ENCODE results near the gene RBM26. TPM values are rescaled to one million over a fixed set of nuclear protein-coding genes. Genes with fewer than 3 reads are reported as not detected.
A peak's percentile ranks its signal among the peaks of the same experiment; 100 is the strongest.

RBM26 gene
- total RNA-seq, 2 experiments from 2014 or later = 61.3 to 79.6 TPM

DNA sequence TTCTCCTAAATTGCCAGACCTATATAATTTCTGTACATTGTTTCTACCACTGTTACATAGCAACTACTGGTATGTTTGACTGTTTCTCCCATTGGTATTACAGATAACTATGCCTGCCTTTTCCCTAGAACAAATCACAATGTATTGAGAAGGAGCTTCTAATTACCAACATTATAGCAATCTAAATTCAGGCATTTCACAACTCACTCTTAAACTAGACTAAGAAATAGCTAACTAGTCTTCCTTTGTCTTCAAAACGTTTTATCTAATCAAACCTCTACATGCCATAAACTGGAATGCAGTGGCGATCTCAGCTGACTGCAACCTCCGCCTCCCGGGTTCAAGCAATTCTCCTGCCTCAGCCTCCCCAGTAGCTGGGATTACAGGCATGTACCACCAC lies 18.2 kb downstream of the RBM26 start:
- Mint-ChIP-seq H3K27me3 (no peaks in the 10 kb centered on the region), H3K27ac (peak overlapping the region; percentile 30), H3K4me1 (peaks cover 75% of the 10 kb centered on the region), H3K36me3 (ENCODE audit: low read depth) (peaks cover 11% of the 10 kb centered on the region), H3K9me3 (ENCODE audit: low read depth) (no peaks in the 10 kb centered on the region), H3K4me3 (no peak overlapping the region)
- POLR2A ChIA-PET = no interaction called here
- ATAC-seq (no peak), DNase-seq (no peak)
- intact Hi-C loops (cut with DNase I, micrococcal nuclease) = loop anchor here in 1 of 2 experiments (2.0 kb wide), 1 partner anchor 63 kb away; no protein-coding TSS in a partner anchor
- CTCF ChIA-PET = interaction anchor here (0.7 to 1.5 kb wide), 3 partner anchors 10 to 335 kb away, joined by 3 to 4 read pairs (median 3); no protein-coding TSS in a partner anchor

DNA sequence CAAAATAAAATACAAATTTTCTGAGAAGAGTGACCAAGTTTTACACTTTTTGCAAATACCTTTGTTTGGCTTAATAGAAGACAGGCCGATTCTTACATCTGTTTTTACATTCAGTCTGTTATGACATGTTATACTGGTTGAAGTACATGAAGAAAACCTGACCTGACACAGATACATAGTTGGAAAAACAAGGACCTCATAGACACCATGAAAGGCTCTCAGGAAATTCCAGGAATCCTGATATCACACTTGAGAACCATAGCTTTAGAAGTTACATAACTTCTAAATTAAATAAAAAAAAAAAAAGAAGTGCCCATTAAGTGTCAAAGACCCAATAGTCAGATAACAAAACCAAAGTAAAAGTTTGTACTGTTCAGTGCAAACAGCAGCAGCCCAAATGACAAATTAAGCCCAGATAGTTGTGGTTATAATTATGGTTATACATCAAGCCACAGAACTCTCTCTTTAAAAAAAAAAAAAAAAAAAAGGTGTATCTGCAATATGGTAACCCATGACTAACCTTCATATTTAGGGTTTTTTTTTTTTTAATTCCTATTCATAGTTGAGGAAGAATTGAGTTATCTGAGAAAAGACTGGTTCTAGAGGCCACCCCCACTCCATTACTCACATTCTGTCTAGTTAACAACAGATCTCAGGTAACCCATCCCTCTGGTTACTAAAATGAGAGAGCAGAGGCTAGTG lies 19.8 kb downstream of the RBM26 start:
- DNase-seq (peak; percentile 44), ATAC-seq (peak; percentile 77)
- ChIA-PET CTCF (interaction anchor here (0.6 to 2.0 kb wide), 3 partner anchors 19 to 157 kb away, joined by 3 to 5 read pairs (median 3); partner anchors contain the start of gene RBM26), POLR2A (interaction anchor here (1.0 to 1.5 kb wide), 4 partner anchors 16 to 115 kb away, joined by 3 to 8 read pairs (median 6); partner anchors contain the start of gene NDFIP2)
- Mint-ChIP-seq H3K27me3 (no peaks in the 10 kb centered on the region), H3K9me3 (ENCODE audit: low read depth) (no peaks in the 10 kb centered on the region), H3K4me1 (peaks cover 79% of the 10 kb centered on the region), H3K4me3 (no peak overlapping the region), H3K27ac (peak overlapping the region; percentile 70), H3K36me3 (ENCODE audit: low read depth) (peaks cover 14% of the 10 kb centered on the region)
- intact Hi-C loops (cut with DNase I, micrococcal nuclease) = loop anchor here (1.0 to 2.0 kb wide), 5 partner anchors 19 to 192 kb away; partner anchors contain the start of gene NDFIP2 (in 1 of the 2)

DNA sequence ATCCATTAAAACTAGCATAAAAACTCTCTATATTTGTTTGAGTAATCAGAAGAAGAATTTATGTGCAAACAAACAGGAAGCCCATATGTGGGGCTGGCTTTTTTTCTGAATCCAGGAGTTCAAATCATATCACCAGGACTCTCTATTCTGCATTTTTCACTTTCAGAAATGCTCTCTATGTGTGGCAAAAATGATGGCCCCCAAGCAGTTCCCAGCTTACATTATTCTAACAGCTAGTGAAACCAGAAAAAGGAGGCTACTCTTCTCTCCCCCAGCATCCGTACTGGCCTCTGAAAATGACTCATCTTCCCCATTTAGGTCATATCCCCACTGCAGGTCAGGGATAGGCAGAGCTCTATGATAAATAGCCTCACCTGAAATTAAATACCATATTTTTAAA lies 20.4 kb downstream of the RBM26 start:
- H3K9me3 Mint-ChIP-seq (ENCODE audit: low read depth) = no peaks in the 10 kb centered on the region
- H3K4me3 Mint-ChIP-seq = peak overlapping the region; percentile 30

DNA sequence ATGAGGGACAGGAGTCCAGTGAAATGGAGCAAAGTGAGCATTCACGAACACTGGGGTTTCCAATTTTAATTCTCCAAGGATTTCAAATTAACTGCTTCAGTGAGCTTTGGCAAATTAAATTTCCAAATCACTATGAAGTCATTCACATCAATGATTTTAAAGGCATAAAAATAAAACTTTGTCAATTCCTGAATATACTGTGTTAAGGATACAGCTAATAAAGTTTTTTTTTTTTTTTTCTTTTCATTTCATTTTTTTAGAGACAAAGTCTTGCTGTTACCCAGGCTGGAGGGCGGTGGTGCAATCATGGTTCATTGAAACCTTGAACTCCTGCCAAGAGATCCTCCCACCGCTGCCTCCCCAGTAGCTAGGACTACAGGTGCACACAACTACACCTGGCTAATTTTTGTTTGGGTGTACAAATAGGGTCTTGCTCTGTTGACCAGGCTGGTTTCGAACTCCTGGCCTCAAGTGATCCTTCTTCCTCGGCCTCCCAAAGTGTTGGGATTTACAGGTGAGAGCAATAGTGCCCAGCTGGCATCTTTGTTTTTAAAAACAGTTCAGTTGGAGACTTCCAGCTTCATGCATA lies 21.9 kb downstream of the RBM26 start:
- ChIA-PET POLR2A (no interaction called here), CTCF (interaction anchor here (0.9 to 2.0 kb wide), 3 partner anchors 8 to 58 kb away, joined by 3 to 5 read pairs (median 4); partner anchors contain the start of gene RBM26)
- Mint-ChIP-seq H3K36me3 (ENCODE audit: low read depth) (peaks cover 19% of the 10 kb centered on the region), H3K4me1 (peaks cover 76% of the 10 kb centered on the region), H3K4me3 (no peak overlapping the region), H3K27me3 (no peaks in the 10 kb centered on the region), H3K27ac (no peak overlapping the region), H3K9me3 (ENCODE audit: low read depth) (no peaks in the 10 kb centered on the region)
- DNase-seq (no peak), ATAC-seq (no peak)
- intact Hi-C loops (cut with DNase I, micrococcal nuclease) = loop anchor here in 1 of 2 experiments (5.0 kb wide), 1 partner anchor 37 kb away; no protein-coding TSS in a partner anchor

More for the DNA sequence above, 20.4 kb downstream of the RBM26 start:
- Mint-ChIP-seq H3K4me1 (peaks cover 79% of the 10 kb centered on the region), H3K36me3 (ENCODE audit: low read depth) (peaks cover 14% of the 10 kb centered on the region), H3K27me3 (no peaks in the 10 kb centered on the region), H3K27ac (no peak overlapping the region)
- ChIA-PET CTCF (interaction anchor here (0.7 to 2.0 kb wide), 4 partner anchors 20 to 158 kb away, joined by 3 to 5 read pairs (median 3); partner anchors contain the start of gene RBM26), POLR2A (interaction anchor here (0.6 to 1.5 kb wide), 5 partner anchors 17 to 156 kb away, joined by 3 to 8 read pairs (median 5); partner anchors contain the start of gene NDFIP2)
- DNase-seq (peak; percentile 53), ATAC-seq (peak; percentile 72)
- intact Hi-C loops (cut with DNase I, micrococcal nuclease) = loop anchor here (1.0 to 2.0 kb wide), 6 partner anchors 8 to 191 kb away; partner anchors contain the start of gene NDFIP2 (in 1 of the 2)

DNA sequence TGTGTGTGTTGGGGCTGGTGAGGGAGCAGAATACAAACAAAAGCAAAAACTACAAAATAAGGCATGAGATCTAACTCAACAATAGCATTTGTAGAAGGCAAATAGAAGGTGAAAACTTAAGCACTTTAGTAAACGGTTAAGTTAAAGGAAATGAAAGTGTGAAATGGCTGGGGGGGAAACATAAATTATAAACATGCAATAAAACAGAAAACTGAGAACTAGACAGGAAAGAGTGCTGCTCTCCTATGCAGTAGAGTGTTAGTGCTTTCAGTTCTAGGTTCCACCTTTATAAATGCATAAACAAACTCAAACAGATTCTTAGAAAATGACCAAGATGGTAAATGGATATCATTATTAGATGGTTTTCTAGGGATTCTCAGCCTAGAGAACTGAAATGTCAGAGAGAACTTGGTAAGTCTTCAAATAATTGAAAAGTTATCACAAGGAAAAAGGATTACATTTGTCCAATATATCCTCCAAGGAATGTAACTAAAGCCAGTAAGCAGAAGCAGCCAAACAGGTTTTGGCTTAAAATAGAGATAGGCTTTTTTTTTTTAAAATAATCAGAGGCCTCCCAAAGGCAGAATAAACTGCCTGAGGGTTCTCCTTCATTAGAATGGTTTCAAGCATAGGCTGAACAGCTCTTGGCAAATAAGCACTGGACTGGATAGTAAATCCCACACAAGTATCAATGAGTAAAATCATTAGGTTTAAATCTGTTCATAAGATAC lies 23.3 kb downstream of the RBM26 start:
- H3K9me3 Mint-ChIP-seq (ENCODE audit: low read depth) = no peaks in the 10 kb centered on the region
- intact Hi-C loops (cut with DNase I, micrococcal nuclease) = loop anchor here in 1 of 2 experiments (5.0 kb wide), 1 partner anchor 35 kb away; no protein-coding TSS in a partner anchor
- DNase-seq (no peak), ATAC-seq (no peak)
- ChIA-PET CTCF (interaction anchor here (0.7 to 2.4 kb wide), 3 partner anchors 9 to 1663 kb away, joined by 3 to 11 read pairs (median 3); no protein-coding TSS in a partner anchor), POLR2A (no interaction called here)
- no peaks in the 10 kb centered on the region for H3K27me3 Mint-ChIP-seq
- peaks cover 67% of the 10 kb centered on the region for H3K4me1 Mint-ChIP-seq
- H3K27ac Mint-ChIP-seq = peak overlapping the region; percentile 58
- peaks cover 22% of the 10 kb centered on the region for H3K36me3 Mint-ChIP-seq (ENCODE audit: low read depth)
- peak overlapping the region; percentile 24 for H3K4me3 Mint-ChIP-seq

DNA sequence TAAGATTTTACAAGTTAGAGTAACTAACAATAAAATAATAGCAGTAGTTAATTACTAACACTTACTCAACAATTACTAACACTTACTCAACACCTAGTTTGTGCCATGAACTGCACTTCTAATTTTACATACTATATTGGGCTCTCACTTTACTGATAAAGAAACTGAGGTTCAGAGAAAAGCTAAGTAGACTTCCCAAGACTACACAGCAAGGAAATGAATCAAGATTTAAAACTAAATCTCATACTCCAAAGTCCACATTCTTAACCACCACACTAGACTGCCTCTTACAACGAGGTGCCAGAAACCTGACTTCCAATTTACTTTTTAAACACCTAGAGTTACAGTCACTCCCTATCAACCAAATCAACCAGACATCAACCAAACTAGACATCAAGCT lies 25.1 kb downstream of the RBM26 start:
- H3K27ac Mint-ChIP-seq = no peak overlapping the region
- ATAC-seq = no peak
- H3K4me1 Mint-ChIP-seq = peaks cover 53% of the 10 kb centered on the region
- no peak for DNase-seq
- no peaks in the 10 kb centered on the region for H3K27me3 Mint-ChIP-seq
- no peaks in the 10 kb centered on the region for H3K9me3 Mint-ChIP-seq (ENCODE audit: low read depth)
- H3K4me3 Mint-ChIP-seq = no peak overlapping the region
- POLR2A ChIA-PET = no interaction called here
- CTCF ChIA-PET = interaction anchor here (0.7 to 2.4 kb wide), 11 partner anchors 10 to 372 kb away, joined by 3 to 11 read pairs (median 4); no protein-coding TSS in a partner anchor
- H3K36me3 Mint-ChIP-seq (ENCODE audit: low read depth) = peaks cover 32% of the 10 kb centered on the region
- intact Hi-C loops (cut with DNase I, micrococcal nuclease) = loop anchor here (2.0 to 5.0 kb wide), 3 partner anchors 16 to 34 kb away; no protein-coding TSS in a partner anchor

DNA sequence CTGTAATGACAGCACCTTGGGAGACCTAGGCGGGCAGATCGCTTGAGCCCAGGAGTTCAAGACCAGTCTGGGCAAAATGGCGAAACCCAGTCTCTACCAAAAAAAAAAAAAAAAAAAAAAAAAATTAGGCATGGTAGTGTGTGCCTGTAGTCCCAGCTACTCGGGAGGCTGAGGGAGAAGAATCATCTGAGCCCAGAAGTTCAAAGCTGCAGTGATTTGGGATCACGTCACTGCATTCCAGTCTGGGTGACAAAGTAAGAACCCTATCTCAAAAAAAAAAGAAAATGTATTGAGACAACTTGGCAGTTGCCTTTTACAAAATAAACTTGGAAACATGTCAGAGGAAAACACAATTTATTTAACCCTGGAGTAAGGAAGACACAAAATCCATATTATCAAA lies 26.8 kb downstream of the RBM26 start:
- no peak for ATAC-seq
- H3K27me3 Mint-ChIP-seq = no peaks in the 10 kb centered on the region
- intact Hi-C loops (cut with DNase I, micrococcal nuclease) = no loop called here
- POLR2A ChIA-PET = interaction anchor here (0.6 kb wide), 1 partner anchor 558 kb away, joined by 3 read pairs; no protein-coding TSS in a partner anchor
- CTCF ChIA-PET = interaction anchor here (0.6 to 0.9 kb wide), 4 partner anchors 12 to 1236 kb away, joined by 3 to 7 read pairs (median 4); no protein-coding TSS in a partner anchor
- H3K27ac Mint-ChIP-seq = no peak overlapping the region
- peaks cover 37% of the 10 kb centered on the region for H3K36me3 Mint-ChIP-seq (ENCODE audit: low read depth)
- no peaks in the 10 kb centered on the region for H3K9me3 Mint-ChIP-seq (ENCODE audit: low read depth)
- no peak for DNase-seq
- H3K4me1 Mint-ChIP-seq = peaks cover 43% of the 10 kb centered on the region
- H3K4me3 Mint-ChIP-seq = no peak overlapping the region

DNA sequence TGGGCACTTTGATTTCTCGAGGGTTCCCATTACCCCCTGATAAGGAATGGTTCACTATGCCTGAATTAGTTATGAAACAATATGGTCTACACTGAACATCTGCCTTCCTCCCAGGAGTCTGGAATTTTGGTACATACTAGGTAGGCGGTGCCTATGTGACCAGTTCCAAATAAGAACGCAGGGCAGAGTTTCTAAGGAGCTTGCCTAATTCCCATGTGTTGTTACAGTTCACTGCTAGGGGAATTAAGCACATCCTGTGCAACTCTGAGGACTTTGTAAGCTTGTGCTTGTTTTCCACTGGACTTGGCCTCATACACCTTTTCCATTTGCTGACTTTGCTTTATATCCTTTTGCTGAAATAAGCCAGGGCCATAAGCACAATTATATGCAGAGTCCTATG lies 29.2 kb downstream of the RBM26 start:
- H3K27me3 Mint-ChIP-seq = no peaks in the 10 kb centered on the region
- ChIA-PET CTCF (no interaction called here), POLR2A (no interaction called here)
- no peak overlapping the region for H3K4me3 Mint-ChIP-seq
- H3K27ac Mint-ChIP-seq = no peak overlapping the region
- peaks cover 39% of the 10 kb centered on the region for H3K36me3 Mint-ChIP-seq (ENCODE audit: low read depth)
- H3K4me1 Mint-ChIP-seq = peaks cover 24% of the 10 kb centered on the region
- ATAC-seq = no peak
- DNase-seq = no peak
- H3K9me3 Mint-ChIP-seq (ENCODE audit: low read depth) = no peaks in the 10 kb centered on the region
- intact Hi-C loops (cut with DNase I, micrococcal nuclease) = no loop called here

DNA sequence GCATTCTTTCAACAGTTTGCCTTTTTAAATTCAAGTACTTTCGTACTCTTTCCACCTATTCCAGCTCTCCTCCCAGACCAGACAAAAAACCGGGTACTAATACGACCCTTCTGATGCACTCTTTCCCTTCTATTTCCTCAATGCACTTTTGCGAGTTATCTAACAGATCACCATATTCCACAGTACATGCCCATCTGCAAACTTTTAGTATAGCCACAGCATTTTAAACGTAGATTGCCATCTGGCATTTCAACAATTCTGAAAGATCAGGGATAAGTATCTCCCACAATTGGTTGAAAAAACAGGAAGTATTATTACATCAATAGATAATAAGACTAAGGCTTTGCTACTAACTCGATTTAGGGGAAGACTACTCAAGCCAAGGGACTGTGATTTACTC lies 31.5 kb downstream of the RBM26 start:
- no peaks in the 10 kb centered on the region for H3K27me3 Mint-ChIP-seq
- H3K36me3 Mint-ChIP-seq (ENCODE audit: low read depth) = peaks cover 53% of the 10 kb centered on the region
- no peak overlapping the region for H3K4me3 Mint-ChIP-seq
- POLR2A ChIA-PET = no interaction called here
- no peaks in the 10 kb centered on the region for H3K9me3 Mint-ChIP-seq (ENCODE audit: low read depth)
- DNase-seq = no peak
- ATAC-seq = no peak
- intact Hi-C loops (cut with DNase I, micrococcal nuclease) = no loop called here
- peaks cover 4% of the 10 kb centered on the region for H3K4me1 Mint-ChIP-seq
- CTCF ChIA-PET = no interaction called here
- no peak overlapping the region for H3K27ac Mint-ChIP-seq

DNA sequence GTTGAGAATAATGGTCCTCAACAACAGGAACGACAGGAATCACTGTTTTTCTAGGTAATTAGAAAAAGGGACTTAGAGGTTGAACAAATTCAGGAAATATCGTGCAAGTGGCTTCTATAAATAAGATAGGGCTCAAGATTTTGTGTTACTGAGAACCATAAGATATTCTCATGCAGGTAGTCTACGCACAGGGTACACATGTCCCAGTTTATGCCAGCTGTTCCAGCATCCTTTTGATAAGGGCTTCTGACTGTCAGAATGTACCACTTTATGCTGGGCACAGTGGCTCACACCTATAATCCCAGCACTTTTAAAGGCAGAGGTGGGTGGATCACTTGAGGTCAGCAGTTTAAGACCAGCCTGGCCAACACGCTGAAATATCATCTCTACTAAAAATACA lies 32.1 kb downstream of the RBM26 start:
- peaks cover 49% of the 10 kb centered on the region for H3K36me3 Mint-ChIP-seq (ENCODE audit: low read depth)
- ChIA-PET CTCF (no interaction called here), POLR2A (no interaction called here)
- no peak overlapping the region for H3K4me3 Mint-ChIP-seq
- DNase-seq (no peak), ATAC-seq (peak; percentile 75)
- intact Hi-C loops (cut with DNase I, micrococcal nuclease) = no loop called here
- H3K27ac Mint-ChIP-seq = no peak overlapping the region
- peaks cover 4% of the 10 kb centered on the region for H3K4me1 Mint-ChIP-seq
- H3K9me3 Mint-ChIP-seq (ENCODE audit: low read depth) = no peaks in the 10 kb centered on the region
- no peaks in the 10 kb centered on the region for H3K27me3 Mint-ChIP-seq

DNA sequence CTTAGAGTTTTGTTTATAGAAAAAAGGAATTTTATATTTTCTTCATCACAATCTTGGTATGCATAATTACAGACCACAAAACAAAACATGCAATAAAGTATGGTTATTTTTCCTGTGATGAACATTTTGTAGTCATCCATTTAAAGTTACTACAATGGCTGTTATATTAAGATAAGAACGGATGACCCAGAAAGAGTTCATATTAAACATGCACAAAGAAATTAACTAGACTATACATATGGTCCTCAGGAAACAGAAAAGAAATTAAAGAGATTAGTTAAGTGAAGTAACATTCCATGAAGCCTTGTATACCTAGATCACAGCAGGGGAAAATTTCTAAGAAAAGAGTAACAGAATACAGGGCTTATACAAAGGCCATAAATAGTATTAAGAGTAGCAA lies 36.8 kb downstream of the RBM26 start:
- Mint-ChIP-seq H3K4me1 (peaks cover under 1% of the 10 kb centered on the region), H3K36me3 (ENCODE audit: low read depth) (peaks cover 58% of the 10 kb centered on the region), H3K27me3 (no peaks in the 10 kb centered on the region), H3K4me3 (no peak overlapping the region), H3K9me3 (ENCODE audit: low read depth) (no peaks in the 10 kb centered on the region), H3K27ac (no peak overlapping the region)
- intact Hi-C loops (cut with DNase I, micrococcal nuclease) = no loop called here
- ATAC-seq = no peak
- POLR2A ChIA-PET = no interaction called here
- DNase-seq = no peak
- CTCF ChIA-PET = no interaction called here

Data from activated CD4-positive, alpha-beta T cell treated with anti-CD3 and anti-CD28 coated beads for 36 hours (primary cell).